ENCODE results near the gene FARP1. TPM values are rescaled to one million over a fixed set of nuclear protein-coding genes. Genes with fewer than 3 reads are reported as not detected.

Gene FARP1
- total RNA-seq, 2 donors from 2014 or later = 61.4 to 89.2 TPM

DNA sequence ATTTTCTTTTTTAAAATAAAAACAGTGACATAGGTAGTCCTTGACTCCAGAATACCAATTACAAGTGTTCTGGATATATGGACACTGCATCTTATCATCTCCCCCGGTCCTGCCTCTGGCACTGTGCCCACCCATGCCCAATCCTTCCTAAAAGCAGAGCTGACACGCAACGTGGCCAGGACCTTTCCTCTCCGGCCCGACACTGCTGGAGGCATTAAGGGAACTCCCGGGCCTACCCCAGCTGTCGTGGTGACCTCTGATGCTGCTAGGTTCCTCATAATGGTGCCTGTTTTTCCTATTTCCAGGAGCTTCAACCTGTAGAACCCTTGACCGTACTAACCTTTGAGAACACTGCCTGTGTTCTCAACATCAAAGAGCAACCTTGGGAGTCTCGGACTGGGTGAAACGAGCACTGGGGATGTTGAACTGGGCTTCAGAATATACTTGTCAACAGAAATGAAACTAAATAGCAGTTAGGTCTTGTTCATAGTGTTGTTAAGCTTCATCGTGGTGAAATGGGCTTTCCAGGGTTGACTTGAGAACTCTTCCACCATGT, 48.1 kb downstream of the FARP1 start:
- intact Hi-C loops (cut with DNase I) = no loop called here
- DNase-seq (ENCODE audit: low spot score) = no peak

DNA sequence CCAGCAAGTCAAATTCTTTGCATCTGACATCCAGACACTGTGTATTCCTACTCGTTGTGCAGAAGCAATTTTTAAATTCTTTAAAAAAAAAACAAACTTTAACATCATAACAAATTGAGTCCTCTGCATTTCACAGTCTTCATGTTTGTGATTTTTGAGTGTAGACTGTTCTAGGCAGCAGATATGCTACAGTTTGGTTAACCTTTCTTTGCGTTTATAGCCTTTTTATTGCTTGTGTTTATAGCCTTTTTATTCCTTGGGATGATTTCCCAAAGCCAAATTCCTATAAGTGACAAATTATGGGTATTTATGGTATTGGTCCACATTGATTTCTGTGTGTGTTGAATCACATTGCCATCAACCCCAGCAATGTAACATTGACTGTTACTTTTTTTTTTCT, 49.1 kb downstream of the FARP1 start:
- intact Hi-C loops (cut with DNase I) = no loop called here
- no peak for DNase-seq (ENCODE audit: low spot score)

DNA sequence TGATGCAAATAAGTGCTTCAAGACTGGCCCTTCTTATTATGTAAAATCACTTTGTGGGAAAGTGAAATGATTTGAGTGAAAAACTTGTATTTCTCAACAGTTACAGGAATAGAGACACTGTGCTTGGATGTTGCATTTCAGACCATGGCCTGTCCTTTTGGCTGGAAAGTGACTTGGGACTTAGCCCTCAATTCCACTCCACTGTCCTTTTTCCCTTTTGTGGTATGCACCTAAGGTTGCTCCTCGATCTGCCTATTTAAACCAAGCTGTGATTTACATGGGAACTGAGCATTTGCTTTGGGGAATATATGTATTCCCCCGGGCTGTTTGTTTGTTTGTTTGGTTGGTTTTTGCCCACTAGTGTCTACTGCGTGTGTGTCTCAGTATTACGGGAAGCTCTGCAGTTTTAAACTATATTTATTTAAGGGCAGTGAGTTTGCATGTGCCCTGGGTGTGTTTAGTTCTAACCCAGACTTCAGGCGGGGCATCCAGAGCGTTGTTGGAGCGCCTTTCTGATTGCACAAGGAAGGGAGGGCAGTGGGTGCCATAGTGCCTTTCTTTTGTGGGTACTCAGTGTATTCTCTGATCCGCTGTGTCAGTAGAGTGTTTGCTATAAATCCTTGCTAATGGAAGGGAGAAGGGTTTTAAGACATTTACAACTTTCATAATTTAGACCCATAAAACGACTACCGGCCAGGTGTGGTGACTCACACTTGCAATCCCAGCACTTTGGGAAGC, 52.3 kb downstream of the FARP1 start:
- intact Hi-C loops (cut with DNase I) = no loop called here
- no peak for DNase-seq (ENCODE audit: low spot score)

DNA sequence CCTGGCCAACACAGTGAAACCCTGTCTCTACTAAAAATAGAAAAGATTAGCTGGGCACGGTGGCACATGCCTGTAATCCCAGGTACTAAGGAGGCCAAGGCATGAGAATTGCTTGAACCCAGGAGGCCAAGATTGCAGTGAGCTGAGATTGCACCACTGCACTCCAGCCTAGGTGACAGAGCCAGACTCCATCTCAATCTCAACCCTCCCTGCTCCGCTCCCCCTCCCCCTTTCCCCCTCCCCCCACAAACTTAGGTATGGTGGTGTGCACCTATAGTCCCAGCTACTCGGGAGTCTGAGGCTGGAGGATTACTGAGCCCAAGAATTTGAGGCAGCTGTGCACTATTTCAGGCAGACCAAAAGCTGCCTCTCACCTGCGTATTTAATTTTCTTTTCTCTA, 55.8 kb downstream of the FARP1 start:
- intact Hi-C loops (cut with DNase I) = no loop called here
- no peak for DNase-seq (ENCODE audit: low spot score)

DNA sequence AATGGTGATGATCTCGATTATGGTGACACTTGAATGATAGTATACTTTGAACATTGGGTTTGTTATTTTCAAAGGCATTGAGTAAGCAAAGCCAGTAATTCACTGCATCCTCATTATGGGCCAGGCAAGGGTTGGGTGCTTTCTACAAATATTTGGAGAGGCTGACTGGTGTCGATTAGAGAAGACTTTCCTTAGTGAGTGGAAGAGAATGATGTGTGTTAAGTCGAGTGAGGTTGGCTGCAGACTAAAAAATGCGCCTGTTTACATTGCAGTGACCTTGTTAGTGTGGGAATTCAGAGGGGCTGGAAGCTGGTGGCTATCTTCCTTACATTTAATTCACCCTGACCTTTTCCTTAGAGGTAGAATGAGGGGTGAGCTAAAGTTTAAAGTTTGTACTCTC, 56.6 kb downstream of the FARP1 start:
- intact Hi-C loops (cut with DNase I) = no loop called here
- DNase-seq (ENCODE audit: low spot score) = no peak

DNA sequence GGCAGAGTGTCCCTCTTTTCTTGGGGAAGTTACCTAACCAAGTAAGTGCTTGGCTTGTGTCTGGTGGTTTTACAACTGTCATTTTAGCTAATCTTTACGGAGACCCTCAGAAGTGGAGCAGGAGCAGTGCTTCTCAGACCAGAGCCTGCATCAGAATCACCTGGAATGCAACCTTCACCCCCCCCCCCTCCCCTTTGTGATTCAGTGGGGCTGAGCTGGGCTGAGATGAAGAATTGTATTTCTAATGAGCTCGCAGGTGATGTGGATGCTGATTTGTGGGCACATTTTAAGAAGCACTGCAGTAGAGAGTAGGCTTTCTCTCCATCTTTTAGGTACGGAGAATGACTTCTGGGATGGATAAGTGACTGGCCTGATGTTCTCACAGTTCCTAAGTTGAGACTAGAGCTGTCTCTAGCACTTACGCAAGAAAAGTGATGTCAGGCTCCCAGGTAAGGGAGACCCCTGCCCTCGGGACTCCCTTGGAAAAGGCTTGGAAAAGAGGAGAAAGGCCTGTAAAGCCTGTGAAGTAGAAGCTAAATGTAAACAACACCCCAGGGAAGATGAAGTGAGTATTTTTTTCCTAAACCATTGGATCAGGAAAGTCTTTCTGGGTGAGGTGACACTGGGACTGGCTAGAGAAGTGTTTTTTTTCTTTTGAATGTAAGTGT, 57.5 kb downstream of the FARP1 start:
- intact Hi-C loops (cut with DNase I) = loop anchor here in 1 of 2 donors (5.0 kb wide), 1 partner anchor 1263 kb away; no protein-coding TSS in a partner anchor

DNA sequence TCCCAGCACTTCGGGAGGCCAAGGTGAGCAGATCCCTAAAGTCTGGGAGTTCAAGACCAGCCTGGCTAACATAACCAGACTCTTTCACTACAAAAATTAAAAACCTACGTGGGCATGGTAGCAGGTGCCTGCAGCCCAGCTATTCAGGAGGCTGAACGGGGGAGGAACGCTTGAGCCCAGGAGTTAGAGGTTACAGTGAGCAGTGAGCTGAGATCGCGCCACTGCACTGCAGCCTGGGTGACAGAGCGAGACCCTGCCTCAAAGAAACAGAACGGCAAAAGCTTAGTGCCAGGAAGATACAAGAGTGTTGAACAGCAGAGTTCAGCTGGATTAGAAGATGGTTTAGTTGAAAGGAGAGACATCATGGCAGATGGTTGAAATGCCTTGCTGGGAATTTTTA, 58.3 kb downstream of the FARP1 start:
- no peak for DNase-seq (ENCODE audit: low spot score)
- intact Hi-C loops (cut with DNase I) = loop anchor here in 1 of 2 donors (5.0 kb wide), 1 partner anchor 1264 kb away; no protein-coding TSS in a partner anchor

More for the DNA sequence above, 57.5 kb downstream of the FARP1 start:
- no peak for DNase-seq (ENCODE audit: low spot score)

DNA sequence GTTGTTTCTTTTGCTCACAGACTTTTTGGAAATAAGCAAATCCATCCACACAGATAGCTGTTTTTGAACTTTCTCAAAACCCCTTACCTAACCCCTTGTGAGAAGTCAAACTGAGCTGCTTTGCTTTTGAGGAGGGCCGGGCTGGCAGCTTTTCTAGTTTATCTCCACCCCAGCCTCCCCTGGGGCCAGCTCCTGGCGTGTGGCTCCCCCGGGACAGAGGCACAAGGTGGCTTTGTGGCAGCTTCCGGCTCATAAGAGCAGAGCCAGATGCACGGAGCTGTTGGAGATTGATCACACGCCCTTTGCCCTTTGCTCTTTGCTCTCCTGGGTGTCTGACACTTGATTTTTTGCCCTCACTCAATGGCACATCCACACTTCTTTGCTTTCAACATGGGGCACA, 59.1 kb downstream of the FARP1 start:
- DNase-seq (ENCODE audit: low spot score) = no peak
- intact Hi-C loops (cut with DNase I) = loop anchor here in 1 of 2 donors (5.0 kb wide), 1 partner anchor 1265 kb away; no protein-coding TSS in a partner anchor

DNA sequence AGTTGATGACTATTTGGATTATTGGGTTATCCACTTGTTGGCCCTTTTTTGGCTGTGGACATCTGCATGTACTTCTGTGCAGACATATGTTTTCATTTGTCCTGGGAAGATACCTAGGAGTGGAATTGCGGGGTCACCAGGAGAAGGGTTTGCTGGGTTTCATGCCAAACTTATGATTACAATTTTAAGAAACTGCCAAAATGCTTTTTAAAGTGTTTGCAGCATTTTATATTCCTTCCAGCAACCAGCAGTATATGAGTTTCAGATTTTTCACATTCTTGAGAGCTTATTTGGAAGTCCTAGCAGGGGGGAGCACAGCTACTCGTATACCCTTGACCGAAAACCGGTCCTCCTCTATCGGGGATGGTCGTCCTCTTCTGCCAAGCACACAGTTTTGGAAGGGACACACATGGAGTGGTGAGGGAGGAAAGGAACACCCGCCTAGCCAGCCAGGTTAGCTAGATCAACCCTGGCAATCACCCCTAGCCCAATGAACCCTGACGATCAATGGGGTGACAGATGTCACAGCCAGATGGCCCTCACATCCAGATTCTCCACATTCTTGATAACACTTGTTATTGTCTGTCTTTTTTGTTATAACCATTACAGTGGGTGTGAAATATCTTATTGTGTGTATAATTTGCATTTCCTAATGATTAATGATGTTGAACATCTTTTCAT, 60.9 kb downstream of the FARP1 start:
- intact Hi-C loops (cut with DNase I) = loop anchor here in 1 of 2 donors (5.0 kb wide), 1 partner anchor 1266 kb away; no protein-coding TSS in a partner anchor

DNA sequence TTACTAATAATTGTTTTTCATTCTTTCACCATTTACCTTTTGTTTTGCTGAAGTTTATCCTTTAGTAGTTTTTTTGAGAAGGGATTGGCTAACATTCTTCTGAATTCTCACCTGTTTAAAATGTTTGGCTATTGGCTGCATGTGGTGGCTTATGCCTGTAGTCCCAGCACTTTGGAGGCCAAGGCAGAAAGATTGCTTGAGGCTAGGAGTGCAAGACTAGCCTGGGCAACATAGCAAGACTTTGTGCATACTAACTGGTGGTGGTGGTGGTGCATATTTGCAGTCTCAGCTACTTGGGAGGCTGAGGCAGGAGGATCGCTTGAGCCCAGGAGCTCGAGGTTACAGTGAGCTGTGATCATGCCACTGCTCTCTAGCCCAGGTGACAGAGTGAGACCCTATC, 61.7 kb downstream of the FARP1 start:
- no peak for DNase-seq (ENCODE audit: low spot score)
- intact Hi-C loops (cut with DNase I) = loop anchor here in 1 of 2 donors (5.0 kb wide), 1 partner anchor 1267 kb away; no protein-coding TSS in a partner anchor

More for the DNA sequence above, 60.9 kb downstream of the FARP1 start:
- DNase-seq (ENCODE audit: low spot score) = no peak

DNA sequence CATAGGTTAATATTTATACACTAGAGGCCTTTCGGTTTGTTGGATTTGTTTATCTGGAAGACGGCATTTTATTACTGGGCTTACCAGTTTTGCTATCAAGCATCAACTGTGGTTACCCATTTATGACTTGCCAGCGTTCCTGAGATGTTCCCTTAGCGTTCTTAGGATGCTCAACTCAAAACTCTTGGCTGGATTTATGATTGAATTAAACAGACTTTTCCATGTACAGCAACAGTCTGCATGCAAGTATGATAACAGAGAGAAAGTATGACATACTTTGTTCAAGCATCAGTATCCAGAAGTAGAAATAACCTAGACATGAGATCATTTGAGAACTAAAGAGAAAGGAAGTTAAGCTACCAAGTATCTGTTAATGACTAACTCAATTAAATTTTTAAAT, 64.1 kb downstream of the FARP1 start:
- intact Hi-C loops (cut with DNase I) = no loop called here
- DNase-seq (ENCODE audit: low spot score) = no peak

DNA sequence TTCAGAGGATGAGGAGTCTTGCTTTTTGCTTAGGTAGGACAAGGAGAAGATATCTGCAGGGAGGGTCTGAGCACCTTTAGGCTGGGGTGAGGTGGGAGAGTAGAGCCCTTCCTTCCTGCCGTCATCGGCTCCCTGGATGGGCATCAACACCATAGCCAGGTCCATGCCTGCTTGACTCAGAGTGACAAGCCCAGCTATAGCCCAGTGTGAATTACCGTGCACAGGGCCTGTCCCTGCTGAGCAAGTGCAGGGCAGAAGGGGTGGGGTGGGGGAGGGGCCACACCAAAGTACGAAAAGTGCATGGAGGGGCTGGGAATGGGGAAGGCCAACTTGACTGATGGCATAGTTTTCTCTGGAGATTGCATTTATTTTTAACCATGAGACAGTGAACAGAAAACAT, 64.5 kb downstream of the FARP1 start:
- no peak for DNase-seq (ENCODE audit: low spot score)
- intact Hi-C loops (cut with DNase I) = no loop called here

DNA sequence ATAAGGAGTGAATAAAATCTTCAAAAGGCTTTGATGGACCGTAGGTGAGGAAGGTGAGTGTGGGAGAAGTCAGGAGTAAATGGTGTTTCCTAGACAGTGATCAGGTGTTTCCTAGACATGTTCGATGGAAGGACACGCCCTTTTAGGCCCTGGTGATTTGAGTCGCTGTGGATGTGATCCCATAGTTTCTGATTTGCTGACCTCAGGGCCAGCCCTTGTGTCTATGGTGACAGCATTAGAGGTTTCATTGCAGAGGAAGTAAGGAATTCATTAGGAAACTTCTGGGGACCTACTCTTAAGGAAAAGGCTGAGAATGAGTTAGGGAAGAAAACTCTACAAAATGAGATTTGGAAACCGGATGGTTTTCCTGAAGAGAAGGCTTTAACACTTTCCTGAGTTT, 65.7 kb downstream of the FARP1 start:
- intact Hi-C loops (cut with DNase I) = no loop called here
- no peak for DNase-seq (ENCODE audit: low spot score)

DNA sequence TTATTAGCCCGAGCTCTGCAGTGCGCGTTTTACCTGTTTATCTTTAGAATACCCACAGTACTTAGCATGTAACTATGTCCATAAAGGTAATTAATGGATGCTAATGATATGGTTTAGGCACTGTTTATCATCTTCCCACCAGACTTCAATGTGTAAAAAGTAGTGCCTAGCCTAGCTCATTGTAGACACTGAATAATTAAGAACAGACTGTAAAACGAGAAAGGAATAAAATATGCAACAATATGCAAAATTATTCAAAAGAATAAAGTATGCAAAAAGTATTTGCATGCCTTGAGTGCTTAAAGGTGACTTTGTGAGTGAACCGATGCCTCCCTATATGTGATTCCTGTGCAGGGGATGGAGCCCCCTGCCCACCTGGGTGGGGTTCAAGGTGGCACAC, 69.9 kb downstream of the FARP1 start:
- intact Hi-C loops (cut with DNase I) = no loop called here
- DNase-seq (ENCODE audit: low spot score) = no peak

DNA sequence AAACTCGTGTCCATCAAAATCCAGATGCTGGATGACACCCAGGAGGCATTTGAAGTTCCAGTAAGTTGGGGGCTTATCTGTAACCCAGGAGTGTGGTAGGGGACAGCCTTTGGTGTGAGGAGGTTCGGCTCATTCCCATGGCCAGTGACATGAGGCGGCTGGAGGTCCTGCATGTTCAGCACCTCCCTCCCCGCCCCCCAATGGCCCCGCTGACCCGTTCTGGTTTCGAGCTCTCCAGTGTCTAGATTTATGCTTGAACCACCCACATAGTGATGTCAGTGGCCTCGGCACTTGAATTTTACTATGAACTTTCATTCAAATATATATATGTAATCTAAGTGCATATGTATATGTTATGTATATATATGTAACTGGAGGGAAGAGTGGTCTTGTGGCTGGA, 70.5 kb downstream of the FARP1 start:
- no peak for DNase-seq (ENCODE audit: low spot score)
- intact Hi-C loops (cut with DNase I) = no loop called here

DNA sequence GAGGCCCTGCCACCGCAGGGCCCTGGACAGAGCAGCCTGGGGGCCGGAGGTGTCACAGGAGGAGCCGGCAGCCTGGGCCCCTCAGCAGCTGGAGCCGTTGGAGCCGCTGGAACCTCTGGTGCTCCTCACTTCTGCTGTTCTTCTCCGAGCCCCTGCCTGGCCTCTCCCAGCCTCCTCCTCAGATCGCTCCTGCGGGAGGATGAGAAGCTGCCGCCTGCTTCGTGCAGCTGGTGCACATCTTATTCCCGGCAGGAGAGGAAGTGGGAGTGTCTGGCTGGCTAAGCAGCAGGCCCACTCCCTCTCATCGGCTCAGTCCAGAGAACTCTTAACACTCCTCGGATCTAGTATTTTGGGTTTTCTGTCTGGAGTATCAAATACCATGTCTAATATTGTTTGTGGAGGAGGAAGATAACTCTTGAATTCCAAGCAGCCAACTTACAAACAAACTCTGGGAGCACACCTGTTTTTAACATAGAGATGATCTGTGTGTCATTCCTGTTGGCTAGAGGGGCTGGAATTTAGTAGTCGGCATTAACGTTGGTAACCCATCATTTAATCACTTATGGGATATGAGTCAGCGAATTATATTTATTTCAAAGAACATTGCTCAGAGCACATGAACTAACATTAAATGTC, 71.2 kb downstream of the FARP1 start:
- intact Hi-C loops (cut with DNase I) = no loop called here

DNA sequence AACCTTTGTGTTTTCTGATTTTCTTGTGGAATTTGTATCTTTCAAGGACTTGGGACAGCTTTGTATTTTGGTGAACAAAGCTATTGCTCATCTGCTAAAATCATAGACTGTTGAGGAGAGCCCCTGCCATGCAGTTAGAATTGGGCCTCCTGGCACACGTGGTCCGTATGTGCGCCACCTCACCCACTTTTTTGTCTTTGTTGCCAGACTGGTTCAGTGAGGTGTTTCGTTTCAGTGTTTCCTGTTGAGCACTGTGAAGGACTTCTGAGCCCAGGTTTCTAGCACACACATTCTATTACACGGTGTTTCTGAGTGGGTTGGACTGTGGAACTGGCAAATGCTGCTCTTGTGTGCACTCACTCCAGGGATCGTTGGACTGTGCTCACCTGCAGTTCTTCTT, 71.8 kb downstream of the FARP1 start:
- intact Hi-C loops (cut with DNase I) = no loop called here
- DNase-seq (ENCODE audit: low spot score) = no peak

More for the DNA sequence above, 71.2 kb downstream of the FARP1 start:
- no peak for DNase-seq (ENCODE audit: low spot score)

DNA sequence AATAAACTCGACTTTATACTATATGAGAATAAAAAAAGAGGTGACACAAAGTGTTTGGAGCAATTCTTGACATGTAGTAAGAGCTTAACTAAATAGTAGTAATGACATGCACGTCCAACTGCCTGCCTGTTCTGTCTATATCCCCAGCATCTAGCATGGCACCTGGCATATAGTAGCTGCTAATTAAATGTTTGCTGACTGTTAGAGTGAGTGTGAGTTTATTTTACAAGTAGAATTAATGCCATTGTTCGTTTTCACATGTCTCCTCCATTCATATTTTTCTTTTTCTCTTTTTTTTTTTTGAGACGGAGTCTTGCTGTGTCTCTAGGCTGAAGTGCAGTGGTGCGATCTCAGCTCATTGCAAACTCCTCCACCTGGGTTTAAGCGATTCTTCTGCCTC, 72.6 kb downstream of the FARP1 start:
- intact Hi-C loops (cut with DNase I) = no loop called here
- DNase-seq (ENCODE audit: low spot score) = no peak

DNA sequence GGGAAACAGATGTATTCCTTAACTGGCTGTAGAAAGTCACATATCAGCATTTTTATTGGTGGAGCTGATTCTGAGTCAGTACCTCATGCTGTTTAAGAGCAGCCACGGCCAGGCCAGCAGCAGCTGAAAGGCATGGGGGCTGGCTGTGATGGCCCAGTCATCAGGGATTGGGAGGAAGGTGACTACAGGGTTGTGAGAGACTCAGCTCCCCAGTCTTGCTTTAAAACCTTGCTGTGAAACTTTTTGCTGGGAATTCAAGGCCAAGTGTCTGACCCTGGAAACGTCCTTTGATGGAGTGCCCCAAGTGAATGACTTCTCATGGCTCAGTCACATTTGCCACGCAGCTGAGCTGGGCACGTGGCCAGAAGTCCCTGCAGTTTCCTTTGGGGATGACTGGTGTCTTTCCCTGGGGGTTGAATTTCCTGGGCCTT, 73.3 kb downstream of the FARP1 start:
- intact Hi-C loops (cut with DNase I) = no loop called here
- DNase-seq (ENCODE audit: low spot score) = no peak
